SIG-M5 treated with dmso at 0.1 percent for 504 hours (cell line): ENCODE results near the gene GREB1.

Experiments
- DNase-seq: peaks from one replicate; lab custom pipeline; 2025; ENCODE audit not compliant: unreplicated experiment; lab: John Stamatoyannopoulos, UW

The GREB1 gene

GRCh38 chr2:11578986-11579774 is 45.3 kb downstream of the GREB1 start:
- DNase-seq, result no peak

GRCh38 chr2:11579867-11580659 is 46.2 kb downstream of the GREB1 start:
- no peak for DNase-seq

GRCh38 chr2:11580697-11581096 is 46.9 kb downstream of the GREB1 start:
- DNase-seq, result no peak

GRCh38 chr2:11581124-11581796 is 47.4 kb downstream of the GREB1 start:
- DNase-seq, result no peak

GRCh38 chr2:11581797-11582611 is 48.2 kb downstream of the GREB1 start:
- no peak for DNase-seq

- DNase-seq, result no peak
These were observed 48.7 kb downstream of the GREB1 start for GRCh38 chr2:11582612-11582861.

- DNase-seq, result peak; percentile 50
These were observed 49.3 kb downstream of the GREB1 start for GRCh38 chr2:11582862-11583752.

- DNase-seq, result peak; percentile 89
These were observed 50.1 kb downstream of the GREB1 start for GRCh38 chr2:11583840-11584524.

- DNase-seq, result no peak
These were observed 50.7 kb downstream of the GREB1 start for GRCh38 chr2:11584525-11585056.

- DNase-seq, result no peak
These were observed 51.2 kb downstream of the GREB1 start for GRCh38 chr2:11585071-11585470.

- no peak for DNase-seq
These were observed 54.6 kb downstream of the GREB1 start for GRCh38 chr2:11588228-11589110.

GRCh38 chr2:11589316-11589940 is 55.6 kb downstream of the GREB1 start:
- no peak for DNase-seq

GRCh38 chr2:11590193-11590592 is 56.3 kb downstream of the GREB1 start:
- DNase-seq, result no peak

- no peak for DNase-seq
These were observed 57.2 kb downstream of the GREB1 start for GRCh38 chr2:11591091-11591490.

GRCh38 chr2:11592671-11593574 is 59.1 kb downstream of the GREB1 start:
- no peak for DNase-seq

GRCh38 chr2:11596801-11597200 is 63.0 kb downstream of the GREB1 start:
- no peak for DNase-seq
